T-cell (primary cell): Measurements from ENCODE around the gene CD247. TPM values are rescaled to one million over a fixed set of nuclear protein-coding genes. Genes with fewer than 3 reads are reported as not detected.

ENCODE experiments used
- ATAC-seq, 4 experiments: fragments of 200-7000 bp in 3 of 4; fragments of 150-1000 bp in 1 of 4; cut with Tn5 transposase; replicated peaks in 1 of 4; 1 replicate in 3 of 4; 2 replicates in 1 of 4; pipeline ENCODE4 v1.10.0; 2021; ENCODE audit warnings: moderate library complexity in 3 of 4, mild to moderate bottlenecking in 2 of 4, moderate number of reproducible peaks in 1 of 4
- CTCF ChIA-PET, 2 donors: fragments of 300-600 bp; sonication (Branson Sonifier 250); formaldehyde crosslinking; loops; one replicate each; lab custom pipeline; 2022; ENCODE audit warnings: antibody characterized with exemption in 2 of 2; lab: Charles Lee
- POLR2A ChIA-PET, 2 donors: fragments of 300-600 bp; sonication (Branson Sonifier 250); formaldehyde crosslinking; loops; one replicate each; lab custom pipeline; 2022; ENCODE audit warnings: antibody characterized with exemption in 2 of 2; lab: Charles Lee
- DNase-seq, 35 experiments: peaks; one replicate each; pipeline versions ENCODE4 v3.0.0 to v3.0.0-alpha.2; 2013 to 2023
- H3K27ac ChIP-seq: one replicate; pipeline ENCODE4 v1.5.1; 2013; ENCODE audit warnings: low read length
- H3K27me3 ChIP-seq, 2 experiments: replicated peaks in 1 of 2; 1 replicate in 1 of 2; 2 replicates in 1 of 2; pipeline versions ENCODE4 v1.6.1 to v1.7.0; 2013; ENCODE audit warnings: low read length in 1 of 2, mixed read lengths in 1 of 2; ENCODE audit not compliant: control insufficient read depth in 2 of 2, insufficient read depth in 2 of 2; ENCODE audit errors: extremely low read depth in 1 of 2
- H3K36me3 ChIP-seq, 2 donors: 1 replicate in 1 of 2; 2 replicates in 1 of 2; pipeline versions ENCODE4 v1.6.1 to v1.7.0; 2013; ENCODE audit warnings: low read length in 1 of 2; ENCODE audit not compliant: control insufficient read depth in 2 of 2, insufficient read depth in 1 of 2; ENCODE audit errors: extremely low read depth in 1 of 2
- H3K4me1 ChIP-seq, 2 experiments: 1 replicate in 1 of 2; 2 replicates in 1 of 2; pipeline versions ENCODE4 v1.6.1 to v1.7.0; 2013; ENCODE audit warnings: low read length in 2 of 2, mixed read lengths in 1 of 2; ENCODE audit not compliant: insufficient read depth in 2 of 2, control insufficient read depth in 1 of 2; ENCODE audit errors: extremely low read depth in 1 of 2
- H3K4me3 ChIP-seq, 2 donors: 1 replicate in 1 of 2; 2 replicates in 1 of 2; pipeline versions ENCODE4 v1.5.1 to v1.7.0; 2013; ENCODE audit warnings: mild to moderate bottlenecking in 2 of 2, low read length in 1 of 2, moderate library complexity in 1 of 2; ENCODE audit not compliant: control insufficient read depth in 1 of 2; ENCODE audit errors: extremely low read depth in 1 of 2
- H3K9me3 ChIP-seq: 2 replicates; pipeline ENCODE4 v1.7.0; 2013
- H3K27ac Mint-ChIP-seq, 2 donors: one replicate each; pipeline ENCODE4 v1.8.0; 2020 to 2021; ENCODE audit warnings: mild to moderate bottlenecking in 2 of 2, mixed read lengths in 2 of 2
- H3K27me3 Mint-ChIP-seq, 2 donors: one replicate each; pipeline ENCODE4 v1.8.0; 2021 to 2022; ENCODE audit warnings: mixed read lengths in 2 of 2
- H3K36me3 Mint-ChIP-seq: one replicate; pipeline ENCODE4 v1.8.0; 2021; ENCODE audit warnings: mixed read lengths
- H3K4me1 Mint-ChIP-seq, 3 donors: one replicate each; pipeline ENCODE4 v1.8.0; 2020 to 2022; ENCODE audit warnings: mixed read lengths in 3 of 3, mild to moderate bottlenecking in 1 of 3
- H3K4me3 Mint-ChIP-seq, 3 donors: one replicate each; pipeline ENCODE4 v1.8.0; 2020 to 2022; ENCODE audit warnings: mild to moderate bottlenecking in 3 of 3, mixed read lengths in 3 of 3, moderate library complexity in 3 of 3
- H3K9me3 Mint-ChIP-seq, 3 donors: one replicate each; pipeline ENCODE4 v1.8.0; 2020 to 2022; ENCODE audit warnings: mixed read lengths in 3 of 3
- WGBS: methylation state at CpG from one replicate; pipeline ENCODE4 v1.1.5; 2013; ENCODE audit warnings: missing lambda C conversion rate; ENCODE audit not compliant: insufficient coverage; 5-methylcytosine and 5-hydroxymethylcytosine counted together
- total RNA-seq, 35 experiments: library from RNA in 6 of 35; stranded (reverse) in 6 of 35; fragments of 120-200 nt in 1 of 35; gene quantifications; one replicate each; pipeline versions ENCODE4 v1.2.1 to v1.2.4 and lab custom pipeline; 2013 to 2026

CD247 gene
- total RNA-seq, 5 donors from 2014 or later (not counting 1 experiment from before 2014, with no cell fraction given): 324 to 414 (median 385) TPM

DNA sequence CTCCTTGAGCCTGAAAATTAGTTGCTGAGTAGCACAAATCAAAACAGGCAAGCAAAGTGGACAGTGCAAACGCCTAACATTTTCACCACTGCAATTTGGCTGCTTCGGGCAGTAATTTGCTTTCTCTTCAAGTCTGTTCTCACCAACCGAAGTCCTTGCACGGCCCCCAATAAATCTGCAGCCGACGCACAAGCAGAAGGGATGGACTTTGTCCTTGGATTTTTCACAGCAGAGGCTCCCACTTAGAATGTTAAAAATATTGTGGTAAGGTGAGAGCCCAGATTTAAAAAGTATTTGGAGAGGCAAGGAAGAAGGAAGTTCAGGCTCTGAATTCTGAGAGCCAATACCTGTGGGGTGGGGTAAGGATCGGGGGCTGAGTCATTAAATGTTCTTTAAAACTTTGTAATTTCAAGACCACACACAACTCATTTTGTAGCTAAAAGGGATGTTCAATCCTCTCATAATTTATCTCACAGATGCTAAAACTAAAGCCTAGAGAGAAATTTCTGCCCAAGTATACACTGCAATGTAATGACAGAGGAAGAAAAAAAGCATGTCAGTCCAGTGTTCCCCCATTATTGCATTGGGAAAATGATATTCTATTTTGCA, 6.2 kb downstream of the CD247 start:
- ATAC-seq (no peak), DNase-seq (no peak)
- Mint-ChIP-seq H3K27ac (peak overlapping the region; percentile 88 to 95), H3K4me3 (peak overlapping the region; percentile 74 to 99 (median 98)), H3K27me3 (no peaks in the 10 kb centered on the region), H3K9me3 (no peaks in the 10 kb centered on the region), H3K4me1 (peaks cover 78 to 88% (median 81%) of the 10 kb centered on the region in 3 donors), H3K36me3 (peaks cover 78% of the 10 kb centered on the region)
- ChIA-PET POLR2A (interaction anchor here (0.6 to 1.3 kb wide), 2 partner anchors 27 to 55 kb away, joined by 3 read pairs; no protein-coding TSS in a partner anchor), CTCF (no interaction called here)
- WGBS: 30% methylated on average over 6 of the region's 7 CpGs
- Histone ChIP-seq H3K27me3 (no peaks in the 10 kb centered on the region), H3K36me3 (peaks cover 0 to 56% of the 10 kb centered on the region in 2 donors), H3K4me3 (peak overlapping the region; percentile 34 to 71), H3K9me3 (no peaks in the 10 kb centered on the region), H3K27ac (peak overlapping the region; percentile 53), H3K4me1 (peaks cover 66 to 77% of the 10 kb centered on the region in 2 experiments)

DNA sequence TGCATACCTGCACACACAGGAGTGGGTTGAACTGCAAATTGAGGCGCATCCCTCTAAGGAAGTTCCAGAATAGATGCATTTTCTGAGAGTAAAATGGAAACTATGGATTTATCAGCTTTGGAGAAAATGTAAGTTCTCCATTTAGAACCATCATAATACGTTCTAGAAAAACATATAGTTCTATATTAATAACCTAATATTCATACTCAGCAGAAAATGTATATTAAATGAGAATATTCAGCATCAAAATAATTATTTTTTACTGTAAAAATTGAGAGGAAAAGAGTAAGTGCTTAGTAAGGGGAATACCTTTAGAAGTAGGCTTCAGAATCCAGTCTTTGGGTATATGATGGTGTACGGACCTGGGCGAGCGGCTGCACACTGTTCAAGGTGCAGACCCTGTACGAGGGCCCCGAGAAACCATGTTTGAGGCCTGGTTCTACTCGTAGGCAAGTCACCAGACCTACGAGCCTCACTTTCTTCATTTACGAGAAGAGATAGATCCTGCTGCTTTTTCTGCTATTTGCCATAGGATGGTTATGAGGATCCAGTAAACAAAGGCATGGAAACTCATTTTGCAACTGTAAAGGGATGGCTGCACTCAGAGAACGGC, 6.8 kb downstream of the CD247 start:
- Histone ChIP-seq H3K9me3 (no peaks in the 10 kb centered on the region), H3K27me3 (no peaks in the 10 kb centered on the region), H3K36me3 (peaks cover 0 to 60% of the 10 kb centered on the region in 2 donors), H3K4me3 (peak overlapping the region; percentile 34 to 71), H3K27ac (peak overlapping the region; percentile 53), H3K4me1 (peaks cover 67 to 83% of the 10 kb centered on the region in 2 experiments)
- H3K27me3 Mint-ChIP-seq: no peaks in the 10 kb centered on the region
- ChIA-PET CTCF (interaction anchor here (0.6 to 1.2 kb wide), 2 partner anchors 13 to 53 kb away, joined by 3 to 6 read pairs; no protein-coding TSS in a partner anchor), POLR2A (interaction anchor here in 1 of 2 donors (0.6 kb wide), 1 partner anchor 28 kb away, joined by 3 read pairs; no protein-coding TSS in a partner anchor)
- 76% methylated on average over 3 of the region's 11 CpGs for WGBS
- H3K27ac Mint-ChIP-seq: peak overlapping the region; percentile 88 to 95
- H3K4me1 Mint-ChIP-seq: peaks cover 83 to 92% (median 87%) of the 10 kb centered on the region in 3 donors
- no peaks in the 10 kb centered on the region for H3K9me3 Mint-ChIP-seq
- peaks cover 73% of the 10 kb centered on the region for H3K36me3 Mint-ChIP-seq
- H3K4me3 Mint-ChIP-seq: peak overlapping the region; percentile 74 to 99 (median 98)
- no peak for DNase-seq
- ATAC-seq: no peak

DNA sequence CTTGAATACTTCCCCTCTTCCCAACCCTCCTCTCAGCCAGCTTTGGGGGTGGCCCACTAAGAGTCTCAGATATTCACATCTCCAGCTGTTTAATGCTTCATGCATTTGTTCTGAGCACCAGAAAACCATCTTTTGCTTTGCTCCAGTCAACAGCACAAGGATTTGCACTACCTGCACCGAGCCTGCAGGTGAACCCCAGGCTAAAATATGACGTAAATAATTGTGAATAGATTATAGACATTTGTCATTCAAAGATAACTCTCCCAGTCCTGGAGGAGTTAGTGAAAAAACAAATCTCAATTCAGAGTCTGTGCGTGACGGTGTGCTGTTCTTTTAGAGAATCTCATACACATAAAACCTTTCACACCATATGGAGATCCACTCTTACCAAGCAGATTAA, 7.4 kb downstream of the CD247 start:
- H3K4me3 Mint-ChIP-seq: peak overlapping the region; percentile 74 to 99 (median 98)
- H3K4me1 Mint-ChIP-seq: peaks cover 86 to 92% (median 87%) of the 10 kb centered on the region in 3 donors
- ATAC-seq: peak in 2 of 4 experiments; percentile 6 to 59
- Histone ChIP-seq H3K27me3 (no peaks in the 10 kb centered on the region), H3K4me3 (peak overlapping the region; percentile 12 to 25), H3K36me3 (peaks cover 0 to 62% of the 10 kb centered on the region in 2 donors), H3K27ac (peak overlapping the region; percentile 53), H3K9me3 (no peaks in the 10 kb centered on the region), H3K4me1 (peaks cover 70 to 84% of the 10 kb centered on the region in 2 experiments)
- peak in 3 of 35 experiments; percentile 16 to 36 (median 26) for DNase-seq
- peak overlapping the region; percentile 87 to 88 for H3K27ac Mint-ChIP-seq
- H3K27me3 Mint-ChIP-seq: no peaks in the 10 kb centered on the region
- no CpG with 5 or more reads among the region's 4 CpGs for WGBS
- H3K36me3 Mint-ChIP-seq: peaks cover 69% of the 10 kb centered on the region
- no peaks in the 10 kb centered on the region for H3K9me3 Mint-ChIP-seq
- ChIA-PET POLR2A (interaction anchor here in 1 of 2 donors (0.6 to 1.0 kb wide), 2 partner anchors 11 to 23 kb away, joined by 3 read pairs; no protein-coding TSS in a partner anchor), CTCF (interaction anchor here (0.6 to 1.2 kb wide), 2 partner anchors 12 to 53 kb away, joined by 3 to 6 read pairs; no protein-coding TSS in a partner anchor)

DNA sequence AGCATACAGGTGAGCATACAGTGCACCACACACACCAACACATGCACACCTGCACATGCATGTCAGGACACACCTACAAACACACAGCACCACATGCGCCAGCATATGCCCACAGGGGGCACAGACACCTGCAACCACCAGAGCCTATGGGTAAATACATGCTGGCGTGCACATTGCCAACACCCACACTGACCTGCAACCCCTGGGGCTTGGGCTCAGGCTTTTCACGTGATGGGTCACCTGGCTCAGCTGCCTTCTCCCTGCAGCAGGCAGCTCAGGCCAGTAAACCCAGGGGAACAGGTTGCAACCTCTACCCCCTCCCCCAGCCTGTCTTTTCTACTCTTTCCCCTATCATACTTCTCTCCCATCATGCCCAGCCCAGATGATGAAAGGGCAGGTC, 8.1 kb downstream of the CD247 start:
- H3K36me3 Mint-ChIP-seq: peaks cover 62% of the 10 kb centered on the region
- WGBS: 40% methylated on average over 3 of the region's 3 CpGs
- H3K4me3 ChIP-seq: peak overlapping the region; percentile 14 to 51

DNA sequence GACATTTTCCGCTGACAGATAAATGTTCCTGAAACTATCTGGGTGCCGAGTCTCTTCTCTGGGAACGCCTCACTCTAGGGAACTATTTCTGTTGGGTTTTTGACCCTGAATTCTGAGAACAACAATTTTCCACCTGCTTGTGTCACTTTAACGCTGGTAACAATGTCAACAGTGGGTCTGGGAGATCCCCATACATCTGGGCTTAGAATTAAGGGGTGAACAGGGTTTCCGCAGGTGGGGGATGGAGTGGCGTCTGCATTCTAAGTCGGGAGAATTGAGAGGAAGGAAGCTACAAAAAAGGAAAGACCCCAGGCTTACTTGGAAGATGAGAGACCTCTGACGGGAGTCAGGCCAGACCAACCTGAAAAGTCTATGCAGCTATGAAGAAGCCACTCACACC, 8.7 kb downstream of the CD247 start:
- Mint-ChIP-seq H3K27me3 (no peaks in the 10 kb centered on the region), H3K4me1 (peaks cover 88 to 95% (median 91%) of the 10 kb centered on the region in 3 donors), H3K36me3 (peaks cover 60% of the 10 kb centered on the region), H3K9me3 (no peaks in the 10 kb centered on the region), H3K4me3 (peak overlapping the region; percentile 74 to 99 (median 98)), H3K27ac (peak overlapping the region; percentile 87 to 88)
- Histone ChIP-seq H3K27ac (peak overlapping the region; percentile 53), H3K27me3 (no peaks in the 10 kb centered on the region), H3K9me3 (no peaks in the 10 kb centered on the region), H3K4me3 (peak overlapping the region in 1 of 2 donors; percentile 14), H3K36me3 (peaks cover 0 to 60% of the 10 kb centered on the region in 2 donors), H3K4me1 (peaks cover 70 to 82% of the 10 kb centered on the region in 2 experiments)
- WGBS: 53% methylated on average over 4 of the region's 8 CpGs
- POLR2A ChIA-PET: interaction anchor here in 1 of 2 donors (0.6 kb wide), 1 partner anchor 18 kb away, joined by 20 read pairs; no protein-coding TSS in a partner anchor
- DNase-seq (peak in 18 of 35 experiments; percentile 24 to 70 (median 44)), ATAC-seq (peak in 2 of 4 experiments; percentile 21 to 69)
- CTCF ChIA-PET: interaction anchor here in 1 of 2 donors (0.7 kb wide), 1 partner anchor 70 kb away, joined by 3 read pairs; no protein-coding TSS in a partner anchor

More for the DNA sequence above, 8.1 kb downstream of the CD247 start:
- ATAC-seq: peak; percentile 13 to 33 (median 24)
- POLR2A ChIA-PET: interaction anchor here in 1 of 2 donors (0.5 to 1.0 kb wide), 3 partner anchors 10 to 40 kb away, joined by 3 to 4 read pairs (median 3); no protein-coding TSS in a partner anchor
- no peak for DNase-seq
- H3K27me3 ChIP-seq: no peaks in the 10 kb centered on the region
- CTCF ChIA-PET: interaction anchor here in 1 of 2 donors (1.2 kb wide), 1 partner anchor 11 kb away, joined by 3 read pairs; no protein-coding TSS in a partner anchor
- peak overlapping the region; percentile 87 to 88 for H3K27ac Mint-ChIP-seq
- peaks cover 0 to 64% of the 10 kb centered on the region in 2 donors for H3K36me3 ChIP-seq
- H3K4me1 Mint-ChIP-seq: peaks cover 86 to 92% (median 87%) of the 10 kb centered on the region in 3 donors
- peak overlapping the region; percentile 53 for H3K27ac ChIP-seq
- H3K9me3 ChIP-seq: no peaks in the 10 kb centered on the region
- H3K4me1 ChIP-seq: peaks cover 71 to 84% of the 10 kb centered on the region in 2 experiments
- H3K9me3 Mint-ChIP-seq: no peaks in the 10 kb centered on the region
- H3K4me3 Mint-ChIP-seq: peak overlapping the region; percentile 74 to 99 (median 98)
- H3K27me3 Mint-ChIP-seq: no peaks in the 10 kb centered on the region
